ENCODE measurements around the gene BTN1A1.

- no peak for TF ChIP-seq ZNF18 (tag by site-specific recombination; IDR thresholded peaks at IDR 0.05)
- TF ChIP-seq CTCF (tag by site-specific recombination; IDR thresholded peaks at IDR 0.05), result no peak
- TF ChIP-seq MYNN (tag by site-specific recombination; IDR thresholded peaks at IDR 0.05; ENCODE audit: borderline replicate concordance), result no peak
- no peak for TF ChIP-seq ZNF23 (tag by site-specific recombination; IDR thresholded peaks at IDR 0.05; ENCODE audit: borderline replicate concordance)
- TF ChIP-seq PRDM6 (tag by site-specific recombination; IDR thresholded peaks at IDR 0.05), result no peak
- TF ChIP-seq TRIM28 (IDR thresholded peaks at IDR 0.05; ENCODE audit: borderline replicate concordance, low read length), result no peak
- TF ChIP-seq IKZF3 (tag by site-specific recombination; IDR thresholded peaks at IDR 0.05), result no peak
- TF ChIP-seq BCL11A (tag by site-specific recombination; IDR thresholded peaks at IDR 0.05; ENCODE audit: low read depth), result no peak
- TF ChIP-seq ZNF248 (tag by site-specific recombination; IDR thresholded peaks at IDR 0.05), result no peak
- TF ChIP-seq ZNF19 (tag by site-specific recombination; IDR thresholded peaks at IDR 0.05; ENCODE audit: low read depth), result no peak
- TF ChIP-seq SETDB1 (IDR thresholded peaks at IDR 0.05; ENCODE audit: insufficient read length, low read length), result no peak
Measured at GRCh38 chr6:26471970-26472369, 28.1 kb upstream of the BTN1A1 start.
